Activated T-cell treated with anti-CD3 and anti-CD28 coated beads for 24 hours (primary cell): ENCODE results near the gene F12.
"Not testable (repeated sequence)": the region's sequence is repeated elsewhere in the genome, so short reads cannot be mapped to it uniquely, and the experiment has no call there.

ENCODE experiments used
- DNase-seq: peaks from one replicate; pipeline ENCODE4 v3.0.0-alpha.2; 2020; ENCODE audit warnings: low read depth

The F12 gene

DNA sequence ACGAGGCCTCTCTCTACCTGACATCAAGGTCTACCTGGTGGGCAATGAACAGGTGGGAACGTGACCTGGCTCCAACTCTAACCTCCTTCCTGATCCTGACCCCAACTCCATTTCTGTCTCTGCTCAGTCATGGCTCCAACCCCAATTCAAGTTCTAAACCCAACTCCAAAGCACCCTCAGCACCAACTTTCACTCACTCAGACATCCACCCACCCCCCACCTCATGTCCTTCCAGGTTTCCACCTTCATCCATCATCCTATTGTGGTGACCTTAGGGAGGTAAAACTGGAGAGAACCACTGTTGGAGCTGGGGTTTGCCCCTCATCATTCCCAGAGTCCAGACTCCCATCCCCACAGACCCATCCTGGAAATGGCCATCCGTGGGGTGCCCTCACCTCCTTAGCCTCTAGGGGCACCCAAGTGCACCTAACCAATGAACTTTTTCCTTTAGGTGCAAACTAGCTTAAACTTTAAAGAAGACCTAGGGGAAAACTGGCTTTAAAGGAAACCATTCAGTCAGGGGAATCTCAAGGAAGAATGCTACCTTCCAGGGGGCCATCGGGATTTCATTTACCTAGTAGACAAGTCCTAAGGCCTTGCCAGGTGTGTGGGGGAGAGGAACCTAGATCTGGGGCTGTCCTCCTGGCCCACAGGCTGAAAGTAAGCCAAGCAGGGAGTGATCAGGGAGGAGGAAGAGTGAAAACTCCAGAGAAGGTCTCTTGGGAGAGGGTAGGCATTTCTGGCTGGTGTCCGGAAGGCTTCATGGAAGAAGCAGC is 40.3 kb downstream of the F12 start:
- no peak for DNase-seq

DNA sequence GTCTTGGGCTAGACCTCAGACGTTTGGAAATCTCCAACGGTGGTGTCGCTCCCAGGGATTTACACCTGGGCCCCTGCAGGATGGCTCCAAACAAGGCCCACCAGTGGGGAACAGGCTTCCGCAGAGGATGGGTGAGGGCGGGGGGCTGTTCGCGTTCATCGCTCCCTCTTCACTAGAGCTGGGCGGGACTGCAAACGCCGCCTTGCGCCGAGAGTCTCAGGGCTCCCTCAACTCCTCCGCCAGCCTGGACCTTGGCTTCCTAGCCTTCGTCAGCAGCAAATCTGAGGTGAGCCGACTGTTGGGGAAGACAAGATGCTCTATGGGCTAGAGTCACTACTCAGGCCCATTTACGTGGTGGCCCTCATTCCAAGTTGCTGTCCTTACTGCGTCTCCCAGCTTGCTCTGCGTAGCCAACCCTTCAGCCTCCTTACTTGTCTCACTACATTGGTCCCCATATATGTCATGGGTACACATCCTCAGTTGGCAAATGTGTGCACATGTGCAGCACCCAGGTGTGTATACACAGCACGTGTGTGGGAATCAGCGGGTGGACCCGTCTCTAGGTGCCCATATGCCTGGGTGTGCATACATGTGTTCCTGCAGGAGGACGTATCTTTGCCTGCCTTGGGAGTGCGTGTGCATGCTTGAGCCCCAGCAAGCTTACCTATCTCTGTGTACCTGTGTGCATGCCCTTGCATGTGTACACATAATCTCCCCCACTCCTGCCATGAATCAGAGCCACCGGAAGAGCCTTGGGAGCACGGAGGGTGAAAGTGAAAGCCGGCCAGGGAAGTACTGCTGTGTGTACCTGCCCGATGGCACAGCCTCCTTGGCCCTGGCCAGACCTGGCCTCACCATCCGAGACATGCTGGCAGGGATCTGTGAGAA is 41.1 kb downstream of the F12 start:
- DNase-seq: no peak

DNA sequence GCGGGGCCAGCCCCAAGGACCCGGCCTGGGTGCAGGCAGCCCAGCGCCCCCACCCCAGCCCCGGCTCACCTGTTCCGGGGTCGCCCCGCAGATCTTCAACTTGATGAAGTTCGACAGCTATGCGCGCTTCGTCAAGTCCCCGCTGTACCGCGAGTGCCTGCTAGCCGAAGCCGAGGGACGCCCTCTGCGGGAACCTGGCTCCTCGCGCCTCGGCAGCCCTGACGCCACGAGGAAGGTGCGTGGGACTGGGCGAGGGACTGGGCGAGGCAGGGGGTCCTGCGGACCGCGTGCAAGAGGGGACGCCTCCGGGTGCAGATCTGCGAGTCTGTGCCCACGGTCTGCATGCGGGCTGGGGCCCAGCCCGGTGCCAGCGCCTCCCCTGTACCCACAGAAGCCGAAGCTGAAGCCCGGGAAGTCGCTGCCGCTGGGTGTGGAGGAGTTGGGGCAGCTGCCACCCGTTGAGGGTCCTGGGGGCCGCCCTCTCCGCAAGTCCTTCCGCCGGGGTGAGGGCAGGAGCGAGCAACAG is 42.0 kb downstream of the F12 start:
- no peak for DNase-seq

DNA sequence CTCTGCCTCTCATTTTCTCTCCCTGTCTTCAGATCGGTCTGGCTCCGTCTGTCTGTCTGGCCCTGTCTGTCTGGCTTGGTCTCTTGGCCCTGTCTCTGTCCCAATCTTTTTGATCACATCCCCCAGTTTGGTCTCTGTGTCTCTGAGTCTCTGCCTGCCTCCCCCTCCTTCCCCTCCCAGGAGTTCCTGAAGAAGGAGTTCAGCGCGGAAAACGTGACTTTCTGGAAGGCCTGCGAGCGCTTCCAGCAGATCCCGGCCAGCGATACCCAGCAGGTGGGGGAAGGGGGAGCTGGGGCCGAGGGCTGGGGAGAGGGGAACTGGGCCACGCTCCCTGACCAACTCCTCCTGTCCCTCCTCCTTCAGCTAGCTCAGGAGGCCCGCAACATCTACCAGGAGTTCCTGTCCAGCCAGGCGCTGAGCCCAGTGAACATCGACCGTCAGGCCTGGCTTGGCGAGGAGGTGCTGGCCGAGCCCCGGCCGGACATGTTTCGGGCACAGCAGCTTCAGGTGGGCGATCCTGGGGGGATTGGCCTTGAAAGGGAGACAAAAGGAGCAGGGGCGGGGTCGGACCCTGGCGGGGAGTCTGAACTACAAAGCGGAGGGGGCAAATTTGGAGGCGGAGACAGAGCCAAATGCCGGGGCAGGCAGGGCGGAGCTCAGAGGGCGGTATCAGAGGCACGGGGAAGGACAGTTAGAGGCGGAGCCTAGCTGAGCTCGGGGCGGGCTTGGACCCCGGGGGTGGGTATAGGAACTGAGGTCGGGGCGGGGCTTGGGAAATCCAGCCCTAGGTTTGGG is 42.6 kb downstream of the F12 start:
- DNase-seq: no peak

DNA sequence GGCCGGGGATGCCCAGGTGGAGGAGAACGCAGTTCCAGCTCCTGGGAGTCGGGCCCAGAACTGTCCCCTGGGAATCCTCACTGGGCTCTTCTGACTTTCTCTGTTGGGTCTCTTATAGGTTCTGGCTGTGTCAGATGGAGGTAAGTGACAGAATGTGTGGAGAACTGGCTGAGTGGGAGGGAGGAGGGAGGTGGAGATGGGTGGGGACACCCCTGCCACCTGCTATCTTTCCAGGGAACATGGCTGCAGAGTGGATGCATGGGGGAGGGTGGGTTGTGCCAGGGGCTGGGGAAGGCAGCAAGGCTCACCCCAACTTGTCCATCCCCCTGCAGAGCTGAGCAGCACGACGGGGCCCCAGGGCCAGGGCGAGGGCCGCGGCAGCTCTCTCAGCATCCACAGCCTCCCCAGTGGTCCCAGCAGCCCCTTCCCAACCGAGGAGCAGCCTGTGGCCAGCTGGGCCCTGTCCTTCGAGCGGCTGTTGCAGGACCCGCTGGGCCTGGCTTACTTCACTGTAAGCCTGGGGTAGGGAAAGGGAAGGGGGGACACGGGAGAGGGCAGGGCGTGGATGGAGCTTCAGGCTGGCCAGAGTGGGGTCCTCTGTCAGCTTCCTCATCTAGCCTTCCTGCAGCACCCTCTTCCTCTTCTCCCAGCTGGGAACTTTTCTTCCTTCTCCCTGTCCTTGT is 43.4 kb downstream of the F12 start:
- no peak for DNase-seq

DNA sequence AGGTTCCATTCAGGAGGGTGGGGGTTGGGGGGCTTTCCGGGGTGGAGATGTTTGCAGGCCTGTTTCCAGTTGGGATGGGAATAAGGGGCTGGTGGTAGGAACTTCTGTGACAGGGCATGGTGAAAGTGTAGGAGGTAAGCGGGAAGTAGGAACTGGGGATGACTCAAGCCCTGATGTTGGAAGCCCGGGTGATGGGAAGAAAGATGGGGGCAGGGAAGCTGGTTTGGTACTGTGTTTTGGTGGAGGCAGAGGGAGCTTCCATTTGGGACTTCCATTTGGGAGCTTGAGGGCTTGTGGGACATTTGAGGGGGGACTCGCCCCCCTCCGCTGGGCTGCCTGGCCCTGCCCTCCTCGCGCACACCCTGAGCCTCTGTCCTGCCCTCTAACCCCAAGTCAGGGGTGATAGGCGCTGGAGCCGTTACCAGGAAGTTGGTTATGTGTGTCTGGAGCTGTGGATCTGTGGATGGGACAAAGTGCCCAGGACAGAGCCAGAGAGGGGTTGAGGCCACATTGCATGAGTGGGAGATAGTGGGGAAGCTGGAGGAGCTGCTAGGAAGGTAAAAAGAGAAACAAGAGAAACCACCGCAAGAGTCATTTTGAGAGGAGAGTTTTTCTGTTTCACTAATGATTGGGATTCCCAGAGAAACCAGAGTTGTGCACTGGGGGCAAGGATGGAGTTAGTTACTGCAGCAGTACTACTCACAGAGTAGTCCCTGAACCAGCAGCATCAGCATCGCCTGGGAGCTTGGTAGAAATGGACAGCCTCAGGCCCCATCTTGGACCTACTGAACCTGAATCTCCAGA is 45.0 kb downstream of the F12 start:
- no peak for DNase-seq

DNA sequence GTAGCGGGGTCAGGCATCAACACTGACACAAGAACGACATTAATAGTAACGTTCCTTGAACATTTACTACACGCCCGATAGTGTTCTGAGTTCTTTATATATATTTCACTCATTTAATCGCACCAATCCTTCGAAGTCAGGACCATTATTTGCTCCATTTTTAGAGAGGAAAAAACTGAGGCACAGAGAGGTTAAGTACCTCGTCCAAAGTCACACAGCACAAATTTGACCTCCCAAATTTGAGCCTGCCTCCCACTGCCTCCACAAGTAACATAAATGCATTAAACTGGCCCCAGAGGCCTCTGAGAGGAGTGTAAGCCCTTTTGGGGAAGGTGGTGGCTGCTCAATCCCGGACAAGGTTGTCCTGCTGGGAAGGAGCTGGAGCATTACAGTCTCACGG is 45.8 kb downstream of the F12 start:
- DNase-seq: no peak

DNA sequence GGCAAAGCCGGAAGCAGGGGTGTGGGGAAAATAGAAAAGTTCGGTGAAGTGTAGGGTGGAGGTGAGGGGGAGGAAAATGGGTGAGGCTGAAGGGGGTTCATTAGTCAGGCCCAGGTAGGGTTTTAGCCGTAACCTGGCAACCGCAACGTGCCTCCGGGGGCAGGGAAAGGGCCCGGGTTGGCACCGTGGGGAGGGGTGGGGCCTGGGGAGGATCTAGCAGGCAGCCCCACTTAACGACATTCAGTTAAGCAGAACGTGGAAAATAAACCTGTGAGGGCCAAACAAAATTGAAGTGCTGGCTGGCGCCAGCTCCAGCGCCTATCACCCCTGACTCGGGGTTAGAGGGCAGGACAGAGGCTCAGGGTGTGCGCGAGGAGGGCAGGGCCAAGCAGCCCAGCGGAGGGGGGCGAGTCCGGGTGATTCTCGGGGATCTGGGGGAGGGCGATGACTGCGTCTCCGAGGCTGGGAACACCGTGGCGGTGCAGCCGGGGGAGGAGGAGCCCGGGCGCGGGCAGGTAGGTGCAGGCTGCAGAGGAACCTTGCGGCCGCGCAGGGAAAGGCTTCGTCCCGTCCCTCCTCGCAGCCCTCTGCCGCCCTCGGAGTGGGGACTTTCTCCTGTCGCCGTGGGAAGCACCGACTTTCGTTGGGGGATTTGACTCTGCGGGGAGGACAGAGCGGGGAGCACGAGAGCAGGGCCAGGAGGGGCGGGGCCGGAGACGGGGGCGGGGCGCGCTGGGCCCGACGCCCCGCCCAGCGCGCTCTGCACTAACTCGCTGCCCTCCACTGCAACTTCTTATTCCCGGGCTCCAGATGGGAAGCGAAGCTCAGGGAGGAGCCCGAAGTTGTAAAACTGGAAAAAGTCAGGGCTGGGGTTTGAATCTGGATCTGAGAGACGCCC is 46.5 kb downstream of the F12 start:
- peak; percentile 55 for DNase-seq

DNA sequence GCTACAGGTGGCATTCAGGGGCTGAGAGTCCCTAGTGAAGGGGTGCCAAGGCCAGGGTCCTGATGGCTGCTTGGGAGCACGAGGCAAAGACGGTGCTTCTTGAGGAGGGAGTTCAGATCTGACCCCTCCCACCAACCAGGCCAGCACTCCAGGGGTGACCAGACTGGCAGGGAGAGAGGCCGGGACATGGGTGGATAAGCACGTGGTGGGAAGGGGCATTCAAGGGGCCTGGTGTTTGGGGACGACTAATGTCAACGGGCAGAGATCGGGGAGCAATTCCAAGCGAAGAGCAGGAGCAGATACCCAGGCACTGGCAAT is 47.1 kb downstream of the F12 start:
- no peak for DNase-seq

DNA sequence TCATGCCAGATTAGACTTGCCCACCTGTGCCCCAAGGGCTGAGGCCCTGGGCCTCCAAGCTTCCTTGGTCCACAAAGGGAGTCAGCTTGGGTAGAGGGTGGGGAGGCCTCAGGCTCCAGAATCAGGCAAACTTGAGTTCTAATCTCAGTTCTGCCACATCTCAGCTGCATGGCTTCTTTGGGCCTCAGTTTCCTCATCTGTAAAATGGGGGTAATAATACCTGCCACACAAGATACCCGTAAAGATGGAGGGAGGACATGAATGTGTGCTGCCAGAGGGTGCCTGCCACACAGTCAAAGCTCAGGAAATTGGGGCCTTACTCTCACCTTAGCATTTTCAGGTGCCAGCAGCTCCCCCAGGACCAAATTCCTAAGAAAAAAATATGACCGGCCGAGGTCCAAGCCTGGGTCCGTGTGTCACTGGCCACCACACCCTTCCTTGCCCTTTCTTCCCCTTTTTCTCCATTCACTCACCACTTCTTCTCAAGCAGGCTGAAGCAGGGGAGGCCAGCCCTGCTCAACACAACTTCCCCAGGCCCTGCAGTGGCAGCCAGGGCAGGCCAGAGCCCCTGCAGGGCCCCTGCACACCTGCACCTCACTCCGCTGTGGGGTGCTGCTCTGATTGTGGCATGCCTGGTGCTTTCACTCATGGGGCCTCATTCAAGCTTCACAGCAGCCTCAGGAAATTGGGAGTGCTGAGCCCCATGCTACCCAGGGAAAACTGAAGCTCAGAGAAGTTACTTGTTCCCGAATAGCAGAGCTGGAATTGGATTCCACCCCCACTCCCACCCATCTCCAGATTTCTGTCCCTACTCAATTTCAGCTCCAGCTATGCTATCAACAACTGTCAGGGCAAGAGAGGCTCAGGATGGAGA is 47.7 kb downstream of the F12 start:
- no peak for DNase-seq

DNA sequence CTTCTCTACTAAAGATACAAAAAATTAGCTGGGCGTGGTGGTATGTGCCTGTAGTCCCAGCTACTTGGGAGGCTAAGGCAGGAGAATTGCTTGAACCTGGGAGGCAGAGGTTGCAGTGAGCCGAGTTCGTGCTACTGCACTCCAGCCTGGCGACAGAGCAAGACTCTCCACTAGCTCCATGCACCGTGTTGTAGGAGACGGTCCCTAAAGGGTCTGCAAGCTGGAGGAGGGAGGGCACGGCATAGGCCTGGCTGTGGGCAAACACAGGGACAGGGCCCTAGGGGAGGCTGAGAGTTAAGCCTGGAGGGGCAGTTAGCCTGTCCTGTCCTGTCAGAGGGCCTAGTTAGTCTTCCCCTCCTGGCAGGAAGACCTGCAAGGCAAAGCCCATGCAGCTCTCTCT is 48.6 kb downstream of the F12 start:
- not testable (repeated sequence) for DNase-seq

DNA sequence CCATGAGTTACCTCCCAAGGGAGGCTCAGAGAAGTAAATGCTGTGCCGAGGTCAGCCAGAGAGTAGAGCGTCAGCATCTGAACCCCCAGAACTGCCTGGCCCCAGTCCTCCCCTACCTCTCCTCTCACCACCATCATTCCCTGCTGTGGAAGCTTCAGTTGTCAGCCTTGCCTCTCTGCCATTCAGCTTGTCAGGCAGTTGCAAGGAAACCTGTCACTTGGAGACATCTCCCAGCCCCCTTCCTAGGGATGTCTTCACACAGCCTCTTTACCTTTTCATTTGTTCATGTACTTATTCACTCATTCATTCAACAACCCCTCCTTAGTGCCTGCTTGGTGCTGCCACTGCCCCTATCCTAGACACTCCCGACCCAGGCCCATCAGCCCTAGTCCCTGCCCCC is 49.5 kb downstream of the F12 start:
- no peak for DNase-seq

DNA sequence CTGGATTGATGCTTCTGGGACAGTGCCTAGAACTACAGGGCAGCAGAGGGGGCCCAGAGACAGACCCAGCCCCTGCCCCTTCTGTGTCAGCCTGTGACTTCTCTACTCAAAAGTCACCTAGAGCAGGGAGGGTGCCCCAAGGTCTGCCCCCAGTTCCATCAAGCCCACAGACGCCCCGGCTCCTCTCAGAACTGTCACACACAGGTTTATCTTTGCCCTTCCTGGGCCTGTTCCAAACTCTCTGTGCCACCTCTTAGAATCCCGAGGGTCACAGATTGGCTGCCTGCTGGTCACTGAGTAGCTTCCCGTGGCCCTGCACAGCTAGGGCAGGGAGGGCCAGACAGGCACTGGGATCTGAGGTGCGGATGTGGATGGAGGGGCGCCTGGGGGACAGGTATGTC is 49.9 kb downstream of the F12 start:
- DNase-seq: no peak

DNA sequence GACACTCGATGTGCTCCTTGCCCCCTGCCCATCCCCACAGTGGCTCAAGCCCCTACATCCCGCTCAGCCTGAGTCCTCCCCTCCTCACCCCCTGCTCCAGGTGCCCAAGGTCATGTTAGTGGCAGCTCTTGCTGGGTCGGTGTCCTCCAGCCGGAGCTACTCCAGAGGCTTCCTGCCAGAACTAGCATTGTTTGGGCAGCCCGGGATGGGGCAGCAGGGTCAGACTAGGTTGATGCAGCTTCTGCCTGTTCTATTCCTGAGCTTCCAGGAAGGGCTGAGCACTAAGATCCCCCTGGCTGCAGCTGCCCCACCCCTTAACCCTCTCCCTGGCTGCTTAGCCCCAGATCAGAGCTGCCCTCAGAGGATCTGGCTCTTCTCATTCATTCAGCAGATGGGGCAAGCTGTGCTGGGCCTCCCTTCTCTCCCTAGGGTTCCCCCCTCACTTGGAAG is 51.0 kb downstream of the F12 start:
- no peak for DNase-seq

DNA sequence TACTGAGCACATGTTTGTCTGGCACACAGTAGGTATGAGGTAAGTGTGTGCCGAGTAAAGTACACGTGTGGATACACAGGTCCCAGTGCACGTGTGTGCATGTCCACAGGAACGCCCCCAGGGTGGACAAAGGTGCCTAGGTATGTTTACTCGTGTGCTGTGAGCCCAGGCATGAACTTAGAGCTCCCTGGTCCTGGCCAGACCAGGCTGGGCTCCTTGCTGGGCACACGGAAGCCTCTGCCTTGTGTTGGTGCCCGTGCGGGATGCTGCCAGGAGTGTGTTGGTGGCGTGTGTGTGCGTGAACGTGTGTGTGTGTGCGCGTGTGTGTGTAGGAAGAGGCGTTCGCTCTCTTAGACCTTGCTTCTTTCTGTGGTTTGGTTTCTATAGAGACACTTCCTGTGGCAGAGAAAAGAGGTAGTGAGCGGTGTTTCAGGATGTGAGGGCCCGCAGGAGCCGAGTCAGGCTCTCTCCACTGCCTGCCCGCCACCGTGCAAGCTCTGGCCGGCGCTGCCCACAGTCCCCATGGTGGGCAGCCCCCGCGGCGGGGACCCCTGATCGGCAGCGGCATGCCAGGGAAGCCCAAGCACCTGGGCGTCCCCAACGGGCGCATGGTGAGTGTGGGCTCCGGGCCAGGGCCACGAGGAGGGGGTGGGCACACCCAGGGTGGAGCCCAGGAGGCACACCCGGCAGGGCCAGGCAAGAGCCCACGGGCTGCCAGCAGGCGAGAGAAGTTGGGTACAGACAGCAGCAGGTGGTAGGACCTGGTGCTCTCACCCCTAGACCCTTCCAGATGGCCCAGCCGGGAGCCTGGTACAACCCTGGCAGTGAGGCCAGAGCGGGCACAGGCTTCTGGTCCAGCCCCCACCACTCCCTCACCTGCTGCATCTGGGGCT is 51.7 kb downstream of the F12 start, which contains the start of gene RGS14:
Gene RGS14, plus strand, starts transcription at position 466 of the 893 bp plus-strand sequence. Its CDS starts 101 bp downstream, at position 567.
- peak; percentile 54 for DNase-seq

DNA sequence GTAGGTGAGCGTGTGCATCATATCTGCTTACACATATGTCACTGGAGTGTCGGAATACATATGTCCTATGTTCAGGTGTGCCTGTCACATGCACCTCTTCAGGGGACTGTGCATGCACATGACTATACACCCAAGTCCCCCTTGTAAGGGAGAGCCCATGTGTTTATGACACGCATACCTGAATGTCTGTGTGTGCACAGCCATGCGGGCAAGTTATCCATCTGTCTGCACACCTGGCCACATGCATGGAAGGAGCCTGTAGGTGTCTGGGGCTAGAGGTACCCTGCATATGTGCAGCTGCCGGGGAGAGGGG is 52.3 kb downstream of the F12 start:
- DNase-seq: no peak

DNA sequence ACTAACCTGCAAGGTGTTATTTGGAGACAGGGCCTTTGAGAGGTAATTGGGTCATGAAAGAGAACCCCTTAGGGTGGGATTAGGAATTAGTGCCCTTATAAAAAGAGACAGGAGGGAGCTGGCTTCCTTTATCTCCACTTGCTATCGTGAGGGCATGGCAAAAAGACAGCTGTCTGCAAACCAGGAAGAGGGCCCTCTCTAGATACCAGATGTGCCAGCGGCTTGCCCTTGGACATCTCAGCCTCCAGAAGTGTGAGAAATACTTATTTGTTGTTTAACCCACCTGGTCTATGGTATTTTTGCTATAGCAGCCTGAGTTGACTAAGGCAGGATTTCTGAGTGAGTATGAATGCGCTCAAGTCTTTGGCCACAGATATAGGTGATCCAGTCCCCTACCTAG is 52.6 kb downstream of the F12 start:
- no peak for DNase-seq

DNA sequence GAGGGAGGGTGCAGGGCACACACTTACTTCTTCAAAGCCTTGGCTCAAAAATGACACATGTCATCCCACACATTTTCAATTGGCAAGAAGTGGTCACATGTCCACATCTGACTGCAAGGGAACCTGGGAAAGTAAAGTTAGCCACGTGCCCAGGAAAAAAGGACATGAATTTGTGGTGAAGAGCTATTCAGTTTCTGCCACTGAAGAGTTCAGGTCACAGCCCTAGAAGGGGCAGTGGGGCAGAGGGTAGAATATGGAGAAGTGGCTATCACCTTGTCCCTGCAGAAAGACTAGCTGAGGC is 53.5 kb downstream of the F12 start:
- no peak for DNase-seq
